Testis (tissue), 3 donors: ENCODE results near the gene FSTL4. TPM values are rescaled to one million over a fixed set of nuclear protein-coding genes. Genes with fewer than 3 reads are reported as not detected.

ENCODE experiments used
- DNase-seq: peaks from one replicate; pipeline ENCODE4 v3.0.0-alpha.2; 2019
- H3K27ac ChIP-seq, 2 donors: fragments of 200-600 bp; sonication (generic); one replicate each; pipeline ENCODE4 v1.5.1; 2019
- H3K27me3 ChIP-seq: fragments of 200-600 bp; sonication (generic); one replicate; pipeline ENCODE4 v1.5.1; 2019
- H3K36me3 ChIP-seq: fragments of 200-600 bp; sonication (generic); one replicate; pipeline ENCODE4 v1.5.1; 2017; ENCODE audit warnings: low read depth; ENCODE audit errors: missing control alignments
- H3K4me1 ChIP-seq: fragments of 200-600 bp; sonication (generic); one replicate; pipeline ENCODE4 v1.5.1; 2019
- H3K4me3 ChIP-seq, 2 donors: fragments of 200-600 bp; sonication (generic); one replicate each; pipeline ENCODE4 v1.5.1; 2017 to 2019
- H3K9me3 ChIP-seq: fragments of 200-600 bp; sonication (generic); one replicate; pipeline ENCODE4 v1.5.1; 2017
- POLR2A ChIP-seq: fragments of 450-650 bp; IDR thresholded peaks from one replicate; pipeline ENCODE4 v1.6.1; 2017; ENCODE audit warnings: antibody characterized with exemption, mild to moderate bottlenecking, moderate library complexity
- WGBS, 2 donors: methylation state at CpG; one replicate each; pipeline ENCODE4 v1.1.5; 2018; 5-methylcytosine and 5-hydroxymethylcytosine counted together
- intact Hi-C: fragments of 100-400 bp; cut with DNase I; formaldehyde crosslinking; loops from one replicate; pipeline ENCODE4 v1.15.1; 2023; ENCODE audit warnings: low total_unique reads
- polyA plus RNA-seq: library from polyadenylated mRNA; stranded (reverse); fragments of 350-450 nt; fragmentation: Illumina TruSeq; extraction: RNeasy Lipid Tissue Mini Kit (QIAGEN cat#74804); gene quantifications from one replicate; pipeline ENCODE4 v1.2.3, GENCODE V29; 2014; ENCODE audit warnings: low read depth, low replicate concordance; ENCODE audit not compliant: insufficient read depth
- total RNA-seq, 2 donors: library from RNA; depleted of rRNA; stranded (reverse); fragments of >200 nt; gene quantifications; one replicate each; pipeline ENCODE4 v1.2.3, GENCODE V29; 2016
- TF ChIP-seq, protein P1 (sequence below), 3 experiments: fragments of 450-650 bp in 2 of 3; fragments of 200-600 bp in 1 of 3; sonication (generic) in 1 of 3; IDR thresholded peaks; one replicate each; pipeline ENCODE4 v1.5.1; 2016 to 2019; ENCODE audit warnings: antibody characterized with exemption in 3 of 3, mild to moderate bottlenecking in 2 of 3, moderate library complexity in 1 of 3

FSTL4 gene
- total and polyA plus RNA-seq, 3 donors from 2014 or later, result 7.1 to 8.6 (median 7.4) TPM

DNA sequence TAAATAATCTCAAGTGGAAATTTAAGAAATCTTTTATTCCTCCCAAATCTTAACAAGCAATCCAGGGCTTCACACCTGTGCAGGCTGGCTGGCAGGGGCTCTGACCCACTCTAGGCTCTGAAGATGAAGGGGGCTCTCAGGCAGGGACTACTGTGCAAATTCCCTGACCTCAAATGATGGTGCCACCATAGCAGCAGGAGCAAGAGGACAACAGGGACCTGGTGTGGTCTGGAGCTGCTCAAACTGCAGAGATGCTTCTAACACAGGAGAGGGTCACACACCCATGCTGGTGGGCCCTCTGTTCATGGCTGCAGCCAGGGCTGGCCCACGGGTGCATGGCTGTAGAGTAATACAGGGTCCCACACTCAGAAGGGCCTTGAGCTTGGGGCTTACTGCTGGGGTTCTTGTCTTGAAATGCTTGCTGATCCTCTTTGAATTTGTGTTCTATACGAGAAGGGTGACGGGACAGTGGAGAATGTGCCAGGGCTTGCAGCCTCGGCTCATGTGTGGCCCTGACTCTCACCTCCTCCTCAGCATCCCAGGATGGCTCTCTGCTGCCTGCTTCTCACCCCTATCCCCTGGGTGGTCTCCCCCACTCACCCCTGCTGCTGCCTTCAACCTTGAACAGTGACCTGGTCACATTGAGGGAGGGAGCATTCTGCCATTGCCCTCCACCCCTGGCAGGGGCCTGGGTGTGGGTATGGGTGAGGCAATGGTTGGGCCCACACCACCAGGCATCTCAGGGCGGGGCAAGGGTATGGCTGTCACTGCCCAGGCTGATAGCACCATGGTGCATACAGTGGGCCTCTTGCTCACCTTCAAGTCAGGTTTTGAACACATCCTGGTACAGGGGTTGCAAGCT, 191.7 kb downstream of the FSTL4 start:
- Histone ChIP-seq H3K36me3 (no peaks in the 10 kb centered on the region), H3K4me1 (peaks cover 3% of the 10 kb centered on the region), H3K4me3 (no peak overlapping the region), H3K27me3 (no peaks in the 10 kb centered on the region), H3K27ac (no peak overlapping the region), H3K9me3 (no peaks in the 10 kb centered on the region)
- DNase-seq, result no peak
- intact Hi-C loops, result no loop called here
- TF ChIP-seq POLR2A, result no peak
- TF ChIP-seq, protein P1, sequence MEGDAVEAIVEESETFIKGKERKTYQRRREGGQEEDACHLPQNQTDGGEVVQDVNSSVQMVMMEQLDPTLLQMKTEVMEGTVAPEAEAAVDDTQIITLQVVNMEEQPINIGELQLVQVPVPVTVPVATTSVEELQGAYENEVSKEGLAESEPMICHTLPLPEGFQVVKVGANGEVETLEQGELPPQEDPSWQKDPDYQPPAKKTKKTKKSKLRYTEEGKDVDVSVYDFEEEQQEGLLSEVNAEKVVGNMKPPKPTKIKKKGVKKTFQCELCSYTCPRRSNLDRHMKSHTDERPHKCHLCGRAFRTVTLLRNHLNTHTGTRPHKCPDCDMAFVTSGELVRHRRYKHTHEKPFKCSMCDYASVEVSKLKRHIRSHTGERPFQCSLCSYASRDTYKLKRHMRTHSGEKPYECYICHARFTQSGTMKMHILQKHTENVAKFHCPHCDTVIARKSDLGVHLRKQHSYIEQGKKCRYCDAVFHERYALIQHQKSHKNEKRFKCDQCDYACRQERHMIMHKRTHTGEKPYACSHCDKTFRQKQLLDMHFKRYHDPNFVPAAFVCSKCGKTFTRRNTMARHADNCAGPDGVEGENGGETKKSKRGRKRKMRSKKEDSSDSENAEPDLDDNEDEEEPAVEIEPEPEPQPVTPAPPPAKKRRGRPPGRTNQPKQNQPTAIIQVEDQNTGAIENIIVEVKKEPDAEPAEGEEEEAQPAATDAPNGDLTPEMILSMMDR (IDR thresholded peaks at IDR 0.05), result no peak
- 70 to 90% methylated on average over 4 to 5 of the region's 5 CpGs for WGBS, 2 donors

DNA sequence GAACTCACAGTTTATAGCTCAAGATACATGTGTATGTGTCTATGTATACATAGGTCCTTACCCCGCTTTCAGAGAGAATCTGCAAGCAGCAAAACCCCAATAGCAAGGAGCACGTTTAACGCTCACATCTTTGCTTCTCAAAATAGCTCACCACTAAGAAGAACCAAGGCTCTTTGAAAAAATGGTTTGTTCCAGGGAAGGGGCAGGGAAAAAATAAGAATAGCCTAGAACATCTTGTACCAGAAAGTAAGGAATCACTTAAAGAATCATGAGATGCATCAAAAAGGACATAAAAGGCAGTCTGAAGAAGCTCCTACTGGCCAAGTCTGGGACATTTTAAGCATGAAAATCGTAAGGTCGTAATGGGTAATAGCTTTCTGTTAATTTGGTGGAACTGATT, 196.4 kb downstream of the FSTL4 start:
- no peaks in the 10 kb centered on the region for H3K4me1 ChIP-seq
- DNase-seq, result no peak
- H3K36me3 ChIP-seq, result no peaks in the 10 kb centered on the region
- intact Hi-C loops, result no loop called here
- no peak overlapping the region for H3K27ac ChIP-seq
- H3K4me3 ChIP-seq, result no peak overlapping the region
- WGBS, 2 donors, result 70 to 80% methylated on average over 5 of the region's 5 CpGs
- TF ChIP-seq, protein P1 (IDR thresholded peaks at IDR 0.05), result no peak
- no peak for TF ChIP-seq POLR2A
- H3K27me3 ChIP-seq, result no peaks in the 10 kb centered on the region
- no peaks in the 10 kb centered on the region for H3K9me3 ChIP-seq

DNA sequence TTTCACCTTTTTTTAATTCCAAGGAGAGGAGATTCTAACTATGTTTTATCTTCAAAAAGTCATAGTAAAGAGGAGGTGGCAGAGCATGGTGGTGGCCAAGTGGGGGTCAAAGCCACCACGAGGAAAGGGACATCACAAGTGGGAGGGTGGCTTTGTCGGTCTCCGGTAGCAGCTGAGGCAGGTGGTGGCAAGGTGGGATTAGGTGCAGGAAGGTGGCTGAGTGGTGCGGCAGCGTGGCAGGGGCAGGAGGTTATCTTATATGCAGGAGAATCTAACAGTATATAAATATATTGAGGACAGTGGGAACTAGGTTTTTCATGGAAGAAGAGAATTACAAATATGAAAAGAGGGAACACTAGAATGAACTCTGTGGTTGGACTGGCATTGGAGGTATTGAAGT, 196.8 kb downstream of the FSTL4 start:
- no peak for TF ChIP-seq POLR2A
- TF ChIP-seq, protein P1 (IDR thresholded peaks at IDR 0.05), result no peak
- WGBS, 2 donors, result 91 to 93% methylated on average over 5 of the region's 5 CpGs
- no peaks in the 10 kb centered on the region for H3K36me3 ChIP-seq
- intact Hi-C loops, result no loop called here
- no peak for DNase-seq
- H3K4me3 ChIP-seq, result no peak overlapping the region
- no peaks in the 10 kb centered on the region for H3K9me3 ChIP-seq
- no peak overlapping the region for H3K27ac ChIP-seq
- no peaks in the 10 kb centered on the region for H3K4me1 ChIP-seq
- H3K27me3 ChIP-seq, result no peaks in the 10 kb centered on the region

DNA sequence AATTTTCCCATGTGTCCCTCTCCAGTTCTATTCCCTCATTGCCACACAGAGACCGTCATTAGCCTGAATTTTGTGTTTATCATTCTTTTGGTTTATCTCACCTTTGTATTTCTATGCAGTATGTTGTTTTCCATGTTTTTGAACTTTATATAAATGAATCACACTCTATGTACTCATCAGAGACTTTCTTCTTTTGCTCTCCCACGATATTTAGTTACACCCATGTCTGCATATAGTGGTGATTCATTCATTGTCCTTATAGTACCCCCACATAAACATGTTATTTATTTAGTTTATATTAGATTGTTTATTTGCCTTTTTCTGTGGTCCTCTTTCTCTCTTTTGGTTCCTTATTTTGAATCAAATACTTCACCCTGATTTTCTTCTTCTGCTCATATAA, 199.7 kb downstream of the FSTL4 start:
- H3K4me1 ChIP-seq, result no peaks in the 10 kb centered on the region
- no peak overlapping the region for H3K27ac ChIP-seq
- H3K9me3 ChIP-seq, result no peaks in the 10 kb centered on the region
- intact Hi-C loops, result no loop called here
- H3K4me3 ChIP-seq, result no peak overlapping the region
- no peaks in the 10 kb centered on the region for H3K27me3 ChIP-seq
- DNase-seq, result no peak
- no peak for TF ChIP-seq POLR2A
- TF ChIP-seq, protein P1 (IDR thresholded peaks at IDR 0.05), result no peak
- H3K36me3 ChIP-seq, result no peaks in the 10 kb centered on the region
- 89 to 94% methylated on average over 2 of the region's 2 CpGs for WGBS, 2 donors
